Endothelial cell of umbilical vein (primary cell): ENCODE measurements around the gene FBXL4. TPM values are rescaled to one million over a fixed set of nuclear protein-coding genes. Genes with fewer than 3 reads are reported as not detected.
A peak's percentile ranks its signal among the peaks of the same experiment; 100 is the strongest.

Experiments
- BruUV-seq: library from RNA; stranded (reverse); fragments of 400-500 nt; replicated peaks from 2 replicates; lab custom pipeline; 2021; lab: Mats Ljungman, UMichigan
- CTCF ChIA-PET: fragments of 300-600, 350-600 bp; sonication (Branson Sonifier 250); formaldehyde crosslinking; loops from one replicate; lab custom pipeline; 2021; ENCODE audit warnings: antibody characterized with exemption, inconsistent platforms; lab: Charles Lee
- POLR2A ChIA-PET: fragments of 300-600, 350-600 bp; sonication (Branson Sonifier 250); formaldehyde crosslinking; loops from one replicate; lab custom pipeline; 2021; ENCODE audit warnings: antibody characterized with exemption, inconsistent platforms; lab: Charles Lee
- DNase-seq: peaks from one replicate; pipeline ENCODE4 v3.0.0-alpha.2; 2011; ENCODE audit warnings: low read depth, low spot score
- FAIRE-seq: peaks from 2 replicates; lab custom pipeline; 2011; peaks lifted over from hg19 to GRCh38; lab: Jason Lieb, UNC
- H2AFZ ChIP-seq: 2 replicates; pipeline ENCODE4 v1.6.0; 2012; ENCODE audit warnings: low read depth, low read length, control low read depth, inconsistent platforms
- H3K27ac ChIP-seq: 2 replicates; pipeline ENCODE4 v1.5.1; 2011; ENCODE audit warnings: low read depth, mild to moderate bottlenecking, control low read depth, low read length, moderate library complexity; ENCODE audit not compliant: insufficient read depth
- H3K27me3 ChIP-seq, 2 experiments: 2 replicates each; pipeline versions ENCODE4 v1.6.0 to v1.6.1; 2011; ENCODE audit warnings: low read length in 2 of 2, mixed read lengths in 1 of 2; ENCODE audit not compliant: control insufficient read depth in 2 of 2, insufficient read depth in 2 of 2
- H3K36me3 ChIP-seq, 2 experiments: 2 replicates in 1 of 2; 3 replicates in 1 of 2; pipeline ENCODE4 v1.5.1; 2011; ENCODE audit warnings: low read length in 2 of 2, mild to moderate bottlenecking in 1 of 2, moderate library complexity in 1 of 2; ENCODE audit not compliant: control insufficient read depth in 2 of 2, insufficient read depth in 2 of 2; ENCODE audit errors: extremely low read depth in 1 of 2
- H3K4me1 ChIP-seq: 3 replicates; pipeline ENCODE4 v1.5.1; 2011; ENCODE audit warnings: mild to moderate bottlenecking, low read length; ENCODE audit not compliant: control insufficient read depth, insufficient read depth; ENCODE audit errors: extremely low read depth
- H3K4me2 ChIP-seq: 2 replicates; pipeline ENCODE4 v1.6.1; 2011; ENCODE audit warnings: low read length, control low read depth, mixed read lengths; ENCODE audit not compliant: insufficient read depth
- H3K4me3 ChIP-seq, 3 experiments: fragments of 200-600 bp in 1 of 3; sonication (generic), shearing (Covaris generic) in 1 of 3; replicated peaks in 1 of 3; 2 replicates each; pipeline ENCODE4 v1.5.1; 2011 to 2016; ENCODE audit warnings: control low read depth in 3 of 3, low read length in 3 of 3, mild to moderate bottlenecking in 2 of 3, inconsistent platforms in 1 of 3, low read depth in 1 of 3, moderate library complexity in 1 of 3; ENCODE audit not compliant: insufficient read depth in 1 of 3
- H3K79me2 ChIP-seq: 2 replicates; pipeline ENCODE4 v1.6.0; 2012; ENCODE audit warnings: low read length, inconsistent platforms; ENCODE audit not compliant: control insufficient read depth, insufficient read depth
- H3K9ac ChIP-seq: replicated peaks from 2 replicates; pipeline ENCODE3; 2011; ENCODE audit warnings: low read length, control low read depth; ENCODE audit not compliant: insufficient read depth; ENCODE audit errors: extremely low read depth
- H3K9me1 ChIP-seq: replicated peaks from 3 replicates; pipeline ENCODE4 v1.6.0; 2011; ENCODE audit warnings: mild to moderate bottlenecking, low read length; ENCODE audit not compliant: control insufficient read depth, insufficient read depth; ENCODE audit errors: extremely low read depth
- H3K9me3 ChIP-seq: replicated peaks from 2 replicates; pipeline ENCODE4 v1.5.1; 2012; ENCODE audit warnings: low read length, inconsistent platforms; ENCODE audit not compliant: control insufficient read depth, insufficient read depth
- H4K20me1 ChIP-seq: replicated peaks from 2 replicates; pipeline ENCODE3; 2011; ENCODE audit warnings: mild to moderate bottlenecking, low read length; ENCODE audit not compliant: control insufficient read depth, insufficient read depth; ENCODE audit errors: extremely low read depth
- EZH2 ChIP-seq: IDR thresholded peaks from 2 replicates; pipeline ENCODE4 v1.6.1; 2012; ENCODE audit warnings: borderline replicate concordance, low read depth, mild to moderate bottlenecking, moderate library complexity, low read length, inconsistent platforms; ENCODE audit not compliant: severe bottlenecking
- JUN ChIP-seq: IDR thresholded peaks from 2 replicates; pipeline ENCODE4 v1.6.1; 2011; ENCODE audit warnings: borderline replicate concordance, low read depth; ENCODE audit not compliant: insufficient read length, insufficient read depth
- MYC ChIP-seq: IDR thresholded peaks from one replicate; pipeline ENCODE4 v1.6.1; 2011; ENCODE audit warnings: mild to moderate bottlenecking, low read depth, low read length
- POLR2A ChIP-seq: IDR thresholded peaks from 2 replicates; pipeline ENCODE4 v1.6.1; 2012; ENCODE audit warnings: low read depth, mild to moderate bottlenecking, control low read depth, low read length
- POLR2AphosphoS5 ChIP-seq: IDR thresholded peaks from 2 replicates; pipeline ENCODE4 v1.6.1; 2012; ENCODE audit warnings: low read depth, mild to moderate bottlenecking, control low read depth, low read length, moderate library complexity; ENCODE audit not compliant: insufficient read depth
- dilution Hi-C: fragments of 300-500 bp; cut with MboI; formaldehyde crosslinking; loops from one replicate; pipeline ENCODE4 v1.15.0; 2019; ENCODE audit warnings: low sequenced_read_pairs; ENCODE audit not compliant: extremely low pct_ligation_motif_present
- intact Hi-C: fragments of 100-400 bp; cut with micrococcal nuclease; formaldehyde crosslinking; loops from one replicate; pipeline ENCODE4 v1.10.0; 2022
- polyA plus RNA-seq, 4 experiments: library from polyadenylated mRNA; depleted of rRNA in 3 of 4; stranded (reverse) in 3 of 4; unstranded in 1 of 4; fragments of >200 nt; gene quantifications; 2 replicates each; pipeline versions ENCODE4 v1.2.1 to v1.2.3, GENCODE V29; 2011 to 2012; ENCODE audit warnings: missing spikeins in 1 of 4
- total RNA-seq: library from RNA; stranded (reverse); gene quantifications from 2 replicates; pipeline ENCODE4 v1.2.3, GENCODE V29; 2021
- TF ChIP-seq, protein P1 (sequence below), 2 donors: IDR thresholded peaks; 1 replicate in 1 of 2; 2 replicates in 1 of 2; pipeline ENCODE4 v1.5.1; 2011; ENCODE audit warnings: low read length in 2 of 2, mild to moderate bottlenecking in 2 of 2, moderate library complexity in 2 of 2, control low read depth in 1 of 2, inconsistent platforms in 1 of 2, low read depth in 1 of 2; ENCODE audit not compliant: insufficient read depth in 1 of 2; ENCODE audit errors: extremely low read depth in 1 of 2

FBXL4 gene
- total and polyA plus RNA-seq, 2 donors (not counting 3 experiments of a cell fraction or from before 2014, with no cell fraction given) = 7.0 to 9.8 TPM

- H3K9me1 ChIP-seq = no peaks in the 10 kb centered on the region
- H3K27ac ChIP-seq = no peak overlapping the region
- peaks cover 9% of the 10 kb centered on the region for H3K4me1 ChIP-seq
- TF ChIP-seq POLR2AphosphoS5 = no peak
- TF ChIP-seq MYC = no peak
- peaks cover 22% of the 10 kb centered on the region for H3K79me2 ChIP-seq
- no peak overlapping the region for H3K4me2 ChIP-seq
- no peaks in the 10 kb centered on the region for H3K27me3 ChIP-seq
- ChIA-PET POLR2A (no interaction called here), CTCF (no interaction called here)
- H2AFZ ChIP-seq = no peak overlapping the region
- H3K9ac ChIP-seq = no peak overlapping the region
- dilution Hi-C loops = no loop called here
- BruUV-seq = no TSS peak
- H3K4me3 ChIP-seq = no peak overlapping the region
- H4K20me1 ChIP-seq = no peaks in the 10 kb centered on the region
- intact Hi-C loops = no loop called here
- DNase-seq (peak; percentile 12), FAIRE-seq (no peak)
- no peaks in the 10 kb centered on the region for H3K36me3 ChIP-seq
- H3K9me3 ChIP-seq = no peaks in the 10 kb centered on the region
Measured at GRCh38 chr6:98944598-98945081, 3.1 kb downstream of the FBXL4 start.

GRCh38 chr6:98944168-98944567 lies 3.6 kb downstream of the FBXL4 start:
- CTCF ChIA-PET = no interaction called here

More at GRCh38 chr6:98944168-98944567, 3.6 kb downstream of the FBXL4 start:
- no peak overlapping the region for H3K4me2 ChIP-seq
- H3K9me1 ChIP-seq = no peaks in the 10 kb centered on the region
- no TSS peak for BruUV-seq
- no peak overlapping the region for H3K27ac ChIP-seq
- H3K79me2 ChIP-seq = peaks cover 22% of the 10 kb centered on the region
- no peaks in the 10 kb centered on the region for H3K27me3 ChIP-seq
- no peak overlapping the region for H2AFZ ChIP-seq
- dilution Hi-C loops (no loop called here), intact Hi-C loops (no loop called here)
- H3K9ac ChIP-seq = no peak overlapping the region
- H3K4me1 ChIP-seq = peaks cover 9% of the 10 kb centered on the region
- no peak for TF ChIP-seq JUN
- no peak for TF ChIP-seq POLR2AphosphoS5
- no peak for TF ChIP-seq EZH2
- no peak for TF ChIP-seq POLR2A
- TF ChIP-seq, protein P1, sequence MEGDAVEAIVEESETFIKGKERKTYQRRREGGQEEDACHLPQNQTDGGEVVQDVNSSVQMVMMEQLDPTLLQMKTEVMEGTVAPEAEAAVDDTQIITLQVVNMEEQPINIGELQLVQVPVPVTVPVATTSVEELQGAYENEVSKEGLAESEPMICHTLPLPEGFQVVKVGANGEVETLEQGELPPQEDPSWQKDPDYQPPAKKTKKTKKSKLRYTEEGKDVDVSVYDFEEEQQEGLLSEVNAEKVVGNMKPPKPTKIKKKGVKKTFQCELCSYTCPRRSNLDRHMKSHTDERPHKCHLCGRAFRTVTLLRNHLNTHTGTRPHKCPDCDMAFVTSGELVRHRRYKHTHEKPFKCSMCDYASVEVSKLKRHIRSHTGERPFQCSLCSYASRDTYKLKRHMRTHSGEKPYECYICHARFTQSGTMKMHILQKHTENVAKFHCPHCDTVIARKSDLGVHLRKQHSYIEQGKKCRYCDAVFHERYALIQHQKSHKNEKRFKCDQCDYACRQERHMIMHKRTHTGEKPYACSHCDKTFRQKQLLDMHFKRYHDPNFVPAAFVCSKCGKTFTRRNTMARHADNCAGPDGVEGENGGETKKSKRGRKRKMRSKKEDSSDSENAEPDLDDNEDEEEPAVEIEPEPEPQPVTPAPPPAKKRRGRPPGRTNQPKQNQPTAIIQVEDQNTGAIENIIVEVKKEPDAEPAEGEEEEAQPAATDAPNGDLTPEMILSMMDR (IDR thresholded peaks at IDR 0.05; ENCODE audit: extremely low read depth in 1 of 2, insufficient read depth in 1 of 2, low read depth in 1 of 2, low read length in 2 of 2) = no peak
- POLR2A ChIA-PET = no interaction called here
- no peak overlapping the region for H3K4me3 ChIP-seq
- H4K20me1 ChIP-seq = no peaks in the 10 kb centered on the region
- DNase-seq = no peak
- FAIRE-seq = no peak
- H3K36me3 ChIP-seq = no peaks in the 10 kb centered on the region
- H3K9me3 ChIP-seq = no peaks in the 10 kb centered on the region
